ENCODE data around the gene LAYN. TPM values are rescaled to one million over a fixed set of nuclear protein-coding genes. Genes with fewer than 3 reads are reported as not detected.

LAYN gene
- total and polyA plus RNA-seq, 2 of the 4 experiments (the other 2 are of a cell fraction): 92.5 to 118 TPM

DNA sequence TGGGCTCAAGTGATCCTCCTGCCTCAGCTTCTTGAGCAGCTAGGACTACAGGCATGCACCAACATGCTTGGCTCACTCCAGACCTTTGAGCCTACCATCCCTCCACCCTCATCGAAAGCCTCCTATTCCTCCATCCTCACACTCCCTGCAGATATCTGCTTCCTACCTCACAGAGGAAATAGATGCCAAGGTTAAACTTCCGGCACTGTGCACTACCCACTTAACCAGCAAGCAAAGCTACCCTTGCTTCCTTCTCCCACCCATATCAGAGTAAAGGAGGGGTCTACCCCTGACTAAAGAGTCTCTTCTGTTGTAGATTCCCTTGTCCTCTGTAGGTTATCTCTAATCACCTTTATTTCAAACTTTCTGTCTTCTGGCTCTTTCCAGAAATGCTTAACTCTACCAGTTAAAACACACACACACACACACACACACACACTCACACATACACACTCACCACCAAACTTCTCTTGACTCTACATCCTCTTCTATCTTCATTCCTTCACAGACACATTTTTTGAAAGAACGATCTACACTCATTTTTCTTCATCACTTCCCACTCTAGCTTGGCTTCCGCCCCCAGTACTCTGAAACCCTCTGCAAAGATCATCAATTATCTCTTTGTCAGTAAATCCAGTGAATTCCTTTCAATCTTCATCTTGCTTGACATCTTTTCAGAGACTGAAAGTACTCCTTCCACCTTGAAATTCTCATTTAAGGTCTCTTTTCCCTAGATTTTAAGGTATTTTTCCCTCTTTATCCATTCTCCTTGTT, 50.9 kb downstream of the LAYN start:
- Histone ChIP-seq H2BK120ac (ENCODE audit: low read depth, low read length) (no peak overlapping the region), H3K14ac (replicated peaks; ENCODE audit: low read depth, low read length) (0 out of 2 replicates have a peak overlapping the region, but pooled peaks have one; percentile 12), H3K4me3 (ENCODE audit: insufficient read depth, low read depth, low read length) (no peak overlapping the region), H2BK20ac (ENCODE audit: low read depth, low read length) (no peak overlapping the region), H3K4me1 (ENCODE audit: control insufficient read depth, insufficient read depth, low read length) (no peaks in the 10 kb centered on the region), H3K27ac (ENCODE audit: insufficient read depth, low read length) (no peak overlapping the region), H3K4me2 (ENCODE audit: low read depth, low read length) (no peak overlapping the region), H3K4ac (ENCODE audit: low read depth, low read length) (no peak overlapping the region), H4K5ac (ENCODE audit: low read depth, low read length) (no peak overlapping the region), H3K9ac (ENCODE audit: low read depth, low read length) (no peak overlapping the region), H2AFZ (replicated peaks; ENCODE audit: low read length, poor library complexity) (peak overlapping the region; percentile 10), H3K9me3 (ENCODE audit: control insufficient read depth, insufficient read depth, low read length) (peaks cover 2% of the 10 kb centered on the region; the same call in 1 of the 2 replicates), H3K36me3 (ENCODE audit: control insufficient read depth, insufficient read depth, low read length) (no peaks in the 10 kb centered on the region), H4K91ac (ENCODE audit: insufficient read depth, low read depth, low read length) (no peak overlapping the region), H3K56ac (ENCODE audit: extremely low read depth, insufficient read depth, low read length) (no peak overlapping the region), H3K9me1 (ENCODE audit: insufficient read depth, low read length) (no peaks in the 10 kb centered on the region), H3K79me1 (ENCODE audit: low read depth in 1 of 2, low read length in 2 of 2) (no peaks in the 10 kb centered on the region), H4K20me1 (ENCODE audit: insufficient read depth, low read length) (no peaks in the 10 kb centered on the region), H3K18ac (ENCODE audit: low read depth, low read length) (peak overlapping the region; percentile 18; the same call in 1 of the 2 replicates), H2BK5ac (ENCODE audit: low read depth, low read length, poor library complexity, severe bottlenecking) (no peak overlapping the region), H3K23ac (ENCODE audit: low read depth, low read length) (no peak overlapping the region), H2BK15ac (ENCODE audit: low read depth, low read length) (no peak overlapping the region), H4K8ac (ENCODE audit: low read depth in 2 of 2, low read length in 2 of 2) (no peak overlapping the region), H3K27me3 (ENCODE audit: control insufficient read depth, insufficient read depth, low read length) (0 out of 2 replicates have a peak, but pooled peaks cover 2% of the 10 kb centered on the region), H2AK9ac (replicated peaks; ENCODE audit: low read depth, low read length, poor library complexity) (no peak overlapping the region), H2AK5ac (ENCODE audit: low read depth, low read length) (no peak overlapping the region)
- no TSS peak for BruUV-seq (replicated peaks)
- ChIA-PET CTCF (interaction anchor here (0.6 kb wide), 1 partner anchor 181 kb away, joined by 3 read pairs; no protein-coding TSS in a partner anchor), POLR2A (ENCODE audit: unreplicated experiment) (no interaction called here)
- DNase-seq: no peak
- ATAC-seq (ENCODE audit: low read depth): no peak
- TF ChIP-seq RFX5 (IDR thresholded peaks at IDR 0.05; ENCODE audit: low read depth, low read length): no peak
- no peak for TF ChIP-seq FOS (IDR thresholded peaks at IDR 0.05; ENCODE audit: low read depth, low read length)
- no peak for TF ChIP-seq NFE2L2 (IDR thresholded peaks at IDR 0.05; ENCODE audit: low read depth, low read length)
- no peak for TF ChIP-seq RAD21 (IDR thresholded peaks at IDR 0.05; ENCODE audit: low read length)
- no peak for TF ChIP-seq BHLHE40 (IDR thresholded peaks at IDR 0.05; ENCODE audit: low read depth, low read length)
- TF ChIP-seq MAFK (IDR thresholded peaks at IDR 0.05; ENCODE audit: low read depth, low read length): no peak
- TF ChIP-seq POLR2A (IDR thresholded peaks at IDR 0.05; ENCODE audit: low read depth, low read length): no peak
- no peak for TF ChIP-seq CEBPB (IDR thresholded peaks at IDR 0.05; ENCODE audit: low read depth, low read length)
- TF ChIP-seq, protein P1, sequence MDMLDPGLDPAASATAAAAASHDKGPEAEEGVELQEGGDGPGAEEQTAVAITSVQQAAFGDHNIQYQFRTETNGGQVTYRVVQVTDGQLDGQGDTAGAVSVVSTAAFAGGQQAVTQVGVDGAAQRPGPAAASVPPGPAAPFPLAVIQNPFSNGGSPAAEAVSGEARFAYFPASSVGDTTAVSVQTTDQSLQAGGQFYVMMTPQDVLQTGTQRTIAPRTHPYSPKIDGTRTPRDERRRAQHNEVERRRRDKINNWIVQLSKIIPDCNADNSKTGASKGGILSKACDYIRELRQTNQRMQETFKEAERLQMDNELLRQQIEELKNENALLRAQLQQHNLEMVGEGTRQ (IDR thresholded peaks at IDR 0.05; ENCODE audit: low read depth, low read length): no peak
- no peak for TF ChIP-seq RCOR1 (IDR thresholded peaks at IDR 0.05; ENCODE audit: insufficient replicate concordance, low read length)
- no peak for TF ChIP-seq CHD1 (IDR thresholded peaks at IDR 0.05; ENCODE audit: low read depth, low read length)
- TF ChIP-seq, protein P2, sequence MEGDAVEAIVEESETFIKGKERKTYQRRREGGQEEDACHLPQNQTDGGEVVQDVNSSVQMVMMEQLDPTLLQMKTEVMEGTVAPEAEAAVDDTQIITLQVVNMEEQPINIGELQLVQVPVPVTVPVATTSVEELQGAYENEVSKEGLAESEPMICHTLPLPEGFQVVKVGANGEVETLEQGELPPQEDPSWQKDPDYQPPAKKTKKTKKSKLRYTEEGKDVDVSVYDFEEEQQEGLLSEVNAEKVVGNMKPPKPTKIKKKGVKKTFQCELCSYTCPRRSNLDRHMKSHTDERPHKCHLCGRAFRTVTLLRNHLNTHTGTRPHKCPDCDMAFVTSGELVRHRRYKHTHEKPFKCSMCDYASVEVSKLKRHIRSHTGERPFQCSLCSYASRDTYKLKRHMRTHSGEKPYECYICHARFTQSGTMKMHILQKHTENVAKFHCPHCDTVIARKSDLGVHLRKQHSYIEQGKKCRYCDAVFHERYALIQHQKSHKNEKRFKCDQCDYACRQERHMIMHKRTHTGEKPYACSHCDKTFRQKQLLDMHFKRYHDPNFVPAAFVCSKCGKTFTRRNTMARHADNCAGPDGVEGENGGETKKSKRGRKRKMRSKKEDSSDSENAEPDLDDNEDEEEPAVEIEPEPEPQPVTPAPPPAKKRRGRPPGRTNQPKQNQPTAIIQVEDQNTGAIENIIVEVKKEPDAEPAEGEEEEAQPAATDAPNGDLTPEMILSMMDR (conservative IDR thresholded peaks at IDR 0.05; ENCODE audit: low read depth, low read length): no peak
- TF ChIP-seq SMC3 (IDR thresholded peaks at IDR 0.05; ENCODE audit: low read depth, low read length): no peak
- 43% methylated on average over 2 of the region's 4 CpGs; no CpG with 5 or more reads in 1 of the 2 experiments for WGBS, 2 experiments (ENCODE audit: extremely low coverage in 2 of 2, insufficient read length in 1 of 2)
- dilution Hi-C loops (cut with HindIII; ENCODE audit: low sequenced_read_pairs, unreplicated experiment) (no loop called here), in situ Hi-C loops (cut with MboI; ENCODE audit: low sequenced_read_pairs) (loop anchor here (25.0 kb wide), 1 partner anchor 396 kb away; no protein-coding TSS in a partner anchor), intact Hi-C loops (cut with micrococcal nuclease) (loop anchor here (10.0 kb wide), 1 partner anchor 137 kb away; no protein-coding TSS in a partner anchor)

All from IMR-90 (cell line).